Anterior cingulate cortex (tissue), 58 donors: ENCODE measurements around the gene KRTAP2-4.
"Not testable (repeated sequence)": the region's sequence is repeated elsewhere in the genome, so short reads cannot be mapped to it uniquely, and the experiment has no call there.

Experiments used
- DNase-seq, 58 donors: peaks; one replicate each; lab custom pipeline; 2025; lab: John Stamatoyannopoulos, UW

KRTAP2-4 gene

GRCh38 chr17:41073676-41074075, 8.0 kb upstream of the KRTAP2-4 start:
- DNase-seq, result no peak

- no peak for DNase-seq
Measured at GRCh38 chr17:41071606-41072360, 6.1 kb upstream of the KRTAP2-4 start.

DNA sequence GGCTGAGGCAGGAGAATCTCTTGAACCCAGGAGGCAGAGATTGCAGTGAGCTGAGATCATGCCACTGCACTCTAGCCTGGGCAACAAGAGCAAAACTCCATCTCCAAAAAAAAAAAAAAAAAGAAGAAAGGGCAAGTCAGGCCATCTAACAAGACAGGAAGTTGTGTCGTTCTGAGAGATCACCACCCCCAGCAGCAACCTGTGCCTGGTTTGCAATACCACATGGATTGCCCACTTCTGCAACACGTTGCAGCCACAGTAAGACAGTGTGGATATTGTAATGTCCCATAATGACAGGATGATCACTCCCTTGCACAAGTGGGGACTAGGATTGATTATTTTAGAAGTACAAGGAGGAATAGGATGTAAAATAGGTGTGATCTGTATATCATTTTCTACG, 3.4 kb upstream of the KRTAP2-4 start:
- DNase-seq, result no peak

GRCh38 chr17:41067281-41067680, 1.6 kb upstream of the KRTAP2-4 start:
- no peak for DNase-seq

DNA sequence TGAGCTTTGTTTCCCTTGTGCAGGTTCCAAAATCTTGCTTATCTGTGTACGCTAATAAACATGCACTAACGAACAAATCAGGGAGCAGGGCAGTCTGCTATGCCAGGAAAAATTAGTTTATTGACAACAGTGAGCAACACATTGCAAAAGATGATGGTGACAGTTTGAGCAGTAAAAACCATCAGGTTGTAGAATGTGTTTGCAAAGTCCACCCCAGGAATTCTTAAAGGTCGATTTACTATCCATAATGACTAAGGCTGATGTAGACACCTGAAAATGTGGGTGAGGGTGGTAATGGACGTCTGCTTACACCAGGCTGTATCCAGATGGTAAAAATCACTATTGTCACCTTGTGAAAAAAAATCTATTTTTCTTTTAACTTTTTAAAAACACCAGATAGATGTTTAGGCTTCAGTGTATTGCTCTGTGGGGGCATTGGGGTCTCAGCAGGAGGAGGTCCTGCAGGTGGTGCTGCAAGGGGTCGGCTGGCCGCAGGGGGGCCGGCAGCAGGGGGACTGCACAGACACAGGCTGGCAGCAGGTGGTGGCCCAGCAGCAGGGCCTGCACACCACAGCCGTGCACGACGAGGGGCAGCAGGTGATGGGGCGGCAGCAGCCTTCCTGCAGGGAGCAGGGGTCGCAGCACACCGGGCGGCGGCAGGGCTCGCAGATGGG, 526 bp downstream of the KRTAP2-4 start:
- not testable (repeated sequence) for DNase-seq

GRCh38 chr17:41064301-41064700, 1.4 kb downstream of the KRTAP2-4 start:
- DNase-seq, result no peak

DNA sequence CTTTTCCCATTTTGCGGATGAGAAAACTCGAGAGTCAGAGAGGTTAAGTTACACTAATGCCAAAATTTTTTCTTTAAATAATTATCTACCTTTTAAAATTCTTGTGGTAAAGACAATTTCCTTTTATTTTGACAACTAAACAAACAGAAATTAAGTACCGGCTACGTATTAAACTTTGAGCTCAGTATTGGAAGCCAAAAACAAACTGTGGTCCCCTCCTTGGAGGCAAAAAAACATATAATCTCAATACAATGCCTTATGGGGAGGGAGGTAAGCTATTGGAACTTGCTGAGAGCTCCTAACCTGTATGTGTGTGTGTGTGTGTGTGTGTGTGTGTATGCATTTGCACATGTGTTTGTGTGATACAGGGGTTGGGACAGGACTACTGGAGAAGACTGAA, 2.2 kb downstream of the KRTAP2-4 start:
- DNase-seq, result no peak

GRCh38 chr17:41061964-41062363, 3.7 kb downstream of the KRTAP2-4 start:
- DNase-seq, result no peak

- no peak for DNase-seq
Measured at GRCh38 chr17:41060052-41060604, 5.6 kb downstream of the KRTAP2-4 start, which contains the start of gene KRTAP2-3. Gene KRTAP2-3, minus strand, starts transcription at chr17:41060114. Its CDS starts 64 bp downstream, at chr17:41060050.

DNA sequence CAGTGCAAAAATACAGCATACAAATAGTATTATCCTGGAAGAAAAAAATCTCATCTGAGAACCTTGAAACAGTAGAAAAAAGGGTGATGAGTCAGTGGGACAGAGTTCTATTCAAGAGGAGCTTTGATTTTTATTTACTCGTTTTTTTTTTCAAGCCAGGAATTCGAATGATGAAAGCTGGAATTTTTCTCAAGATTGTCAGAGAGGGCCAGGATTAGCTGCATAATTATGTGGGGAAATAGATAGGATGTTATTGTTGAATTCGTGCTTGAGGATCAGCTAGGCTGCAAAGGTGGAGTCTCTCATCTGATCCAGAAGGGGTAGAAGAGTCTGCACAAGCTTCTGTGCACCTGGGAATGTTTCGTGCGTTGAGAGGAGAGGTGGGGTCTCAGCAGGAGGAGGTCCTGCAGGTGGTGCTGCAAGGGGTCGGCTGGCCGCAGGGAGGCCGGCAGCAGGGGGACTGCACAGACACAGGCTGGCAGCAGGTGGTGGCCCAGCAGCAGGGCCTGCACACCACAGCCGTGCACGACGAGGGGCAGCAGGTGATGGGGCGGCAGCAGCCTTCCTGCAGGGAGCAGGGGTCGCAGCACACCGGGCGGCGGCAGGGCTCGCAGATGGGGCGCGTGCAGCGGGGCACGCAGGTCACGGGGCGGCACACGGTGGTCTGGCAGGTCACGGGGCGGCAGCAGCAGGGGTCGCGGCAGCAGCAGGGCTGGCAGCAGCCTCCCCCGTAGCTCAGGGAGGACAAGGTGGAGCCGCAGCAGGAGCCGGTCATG, 6.2 kb downstream of the KRTAP2-4 start:
- not testable (repeated sequence) for DNase-seq

DNA sequence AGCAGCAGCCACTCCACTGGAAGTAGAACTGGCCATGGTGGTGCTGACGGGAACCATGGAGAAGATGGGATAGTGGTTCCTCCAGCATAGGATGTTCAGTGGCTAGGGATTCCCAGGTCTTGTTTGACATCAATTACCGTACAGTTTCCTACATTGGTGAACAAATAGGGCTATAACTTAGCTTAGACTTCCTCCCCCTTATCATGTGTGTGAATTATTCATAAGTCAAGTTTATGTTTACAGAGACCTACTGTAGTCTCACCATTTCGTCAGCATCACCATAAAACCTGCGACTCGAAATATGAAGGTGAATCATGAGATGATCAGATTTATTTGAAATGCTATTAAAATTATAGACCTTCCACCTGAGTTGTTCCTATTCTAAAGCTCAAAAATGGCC, 6.9 kb downstream of the KRTAP2-4 start:
- no peak for DNase-seq

- DNase-seq, result no peak
Measured at GRCh38 chr17:41057547-41057946, 8.1 kb downstream of the KRTAP2-4 start.

- not testable (repeated sequence) for DNase-seq
Measured at GRCh38 chr17:41055130-41055529, 10.5 kb downstream of the KRTAP2-4 start, which contains the start of gene KRTAP2-2. Gene KRTAP2-2, minus strand, starts transcription at chr17:41055230. Its CDS starts 19 bp downstream, at chr17:41055211.

- DNase-seq, result not testable (repeated sequence)
Measured at GRCh38 chr17:41054556-41054955, 11.1 kb downstream of the KRTAP2-4 start.

- no peak for DNase-seq
Measured at GRCh38 chr17:41054025-41054424, 11.7 kb downstream of the KRTAP2-4 start.

DNA sequence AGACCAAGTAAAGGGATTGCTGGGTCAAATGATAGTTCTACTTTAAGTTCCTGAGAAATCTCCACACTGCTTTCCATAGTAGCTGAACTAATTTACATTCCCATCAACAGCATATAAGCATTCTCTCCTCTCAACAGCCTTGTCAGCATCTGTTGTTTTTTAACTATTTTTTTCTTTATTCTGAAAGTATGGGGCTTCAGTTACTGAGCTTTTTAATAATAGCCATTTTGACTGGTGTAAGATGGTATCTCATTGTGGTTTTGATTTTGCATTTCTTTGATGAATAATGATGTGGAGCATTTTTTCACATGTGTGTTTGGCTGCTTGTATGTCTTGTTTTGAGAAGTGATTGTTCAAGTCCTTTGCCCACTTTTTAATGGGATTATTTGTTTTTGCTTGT, 13.1 kb downstream of the KRTAP2-4 start:
- DNase-seq, result no peak

DNA sequence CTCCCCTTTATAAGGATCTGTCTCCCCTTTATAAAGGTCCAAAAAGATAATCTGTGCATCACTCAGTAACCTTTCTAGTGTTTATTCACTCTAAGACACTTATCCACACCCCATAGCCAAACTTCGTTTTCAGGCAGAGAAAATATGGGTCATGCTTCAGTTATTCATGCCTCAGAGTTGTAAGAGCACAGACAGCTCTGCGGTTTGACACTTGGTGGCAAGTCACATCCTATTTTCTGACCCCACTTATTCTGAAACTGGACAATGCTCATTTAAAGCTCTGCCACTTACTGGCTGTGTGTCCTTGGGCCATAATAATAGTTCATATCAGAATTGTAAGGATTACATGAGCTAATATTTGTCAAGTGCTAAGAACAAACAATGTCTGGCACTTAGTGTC, 16.6 kb downstream of the KRTAP2-4 start:
- no peak for DNase-seq

GRCh38 chr17:41048441-41048840, 17.2 kb downstream of the KRTAP2-4 start:
- no peak for DNase-seq

- not testable (repeated sequence) for DNase-seq
Measured at GRCh38 chr17:41046735-41047465, 18.8 kb downstream of the KRTAP2-4 start, which contains the start of gene KRTAP2-1. Gene KRTAP2-1, minus strand, starts transcription at chr17:41047316. Its CDS starts 49 bp downstream, at chr17:41047267.

DNA sequence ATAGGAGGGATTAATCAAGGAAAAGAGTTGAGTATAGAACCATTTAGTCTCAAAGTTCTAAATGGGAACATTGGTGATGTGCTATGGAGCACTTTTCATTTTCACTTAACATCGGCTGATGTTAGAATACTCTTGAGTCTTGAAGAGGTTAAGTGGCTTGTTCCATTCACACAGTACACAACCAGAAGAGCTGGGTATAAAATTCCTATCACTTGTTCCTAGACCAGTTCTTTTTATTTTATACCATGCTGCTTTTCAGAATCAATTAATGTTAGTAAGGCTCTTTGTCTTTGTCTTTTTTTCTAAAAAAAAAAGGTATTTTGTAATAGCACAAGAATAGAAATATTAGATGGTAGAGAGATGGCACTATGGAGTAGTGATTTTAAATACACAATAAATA, 22.7 kb downstream of the KRTAP2-4 start:
- DNase-seq, result no peak
